ENCODE measurements around the gene TMEM164. TPM values are rescaled to one million over a fixed set of nuclear protein-coding genes. Genes with fewer than 3 reads are reported as not detected.

Gene TMEM164
- total and polyA plus RNA-seq, 2 of the 4 experiments (the other 2 are of a cell fraction): 6.3 to 7.1 TPM

DNA sequence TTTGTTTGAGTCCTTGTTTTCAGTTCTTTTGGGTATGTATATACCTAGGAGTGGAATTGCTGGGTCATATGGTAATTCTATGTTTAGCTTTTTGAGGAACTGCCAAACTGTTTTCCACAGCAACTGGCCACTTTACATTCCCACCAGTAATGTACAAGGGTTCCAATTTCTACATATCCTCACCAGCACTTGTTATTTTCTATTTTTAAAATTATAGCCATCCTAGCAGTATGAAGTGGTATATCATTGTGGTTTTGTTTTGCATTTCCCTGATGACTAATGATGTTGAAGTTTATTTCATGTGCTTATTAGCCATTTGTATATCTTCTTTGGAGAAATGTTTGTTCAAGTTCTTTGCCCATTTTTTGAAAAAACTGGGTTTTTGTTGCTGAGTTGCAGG, 39.6 kb downstream of the TMEM164 start:
- Histone ChIP-seq H2AFZ (replicated peaks; ENCODE audit: low read length, poor library complexity) (no peak overlapping the region), H2AK9ac (replicated peaks; ENCODE audit: low read depth, low read length, poor library complexity) (no peak overlapping the region), H2BK120ac (ENCODE audit: low read depth, low read length) (no peak overlapping the region), H3K27me3 (ENCODE audit: control insufficient read depth, insufficient read depth, low read length) (peaks cover 4% of the 10 kb centered on the region), H2AK5ac (ENCODE audit: low read depth, low read length) (no peak overlapping the region), H3K79me1 (ENCODE audit: low read depth in 1 of 2, low read length in 2 of 2) (no peaks in the 10 kb centered on the region), H3K14ac (replicated peaks; ENCODE audit: low read depth, low read length) (no peak overlapping the region), H3K4ac (ENCODE audit: low read depth, low read length) (no peak overlapping the region), H4K20me1 (ENCODE audit: insufficient read depth, low read length) (no peaks in the 10 kb centered on the region), H3K18ac (ENCODE audit: low read depth, low read length) (no peak overlapping the region), H3K4me1 (ENCODE audit: control insufficient read depth, insufficient read depth, low read length) (no peaks in the 10 kb centered on the region; the same call in 1 of the 2 replicates), H4K91ac (ENCODE audit: insufficient read depth, low read depth, low read length) (no peak overlapping the region), H3K9ac (ENCODE audit: low read depth, low read length) (no peak overlapping the region), H3K23ac (ENCODE audit: low read depth, low read length) (no peak overlapping the region), H4K8ac (ENCODE audit: low read depth in 2 of 2, low read length in 2 of 2) (no peak overlapping the region), H4K5ac (ENCODE audit: low read depth, low read length) (no peak overlapping the region), H3K9me3 (ENCODE audit: control insufficient read depth, insufficient read depth, low read length) (no peaks in the 10 kb centered on the region), H3K36me3 (ENCODE audit: control insufficient read depth, insufficient read depth, low read length) (no peaks in the 10 kb centered on the region), H2BK5ac (ENCODE audit: low read depth, low read length, poor library complexity, severe bottlenecking) (no peak overlapping the region), H3K4me2 (ENCODE audit: low read depth, low read length) (no peak overlapping the region), H3K56ac (ENCODE audit: extremely low read depth, insufficient read depth, low read length) (no peak overlapping the region), H2BK20ac (ENCODE audit: low read depth, low read length) (no peak overlapping the region), H3K9me1 (ENCODE audit: insufficient read depth, low read length) (peaks cover 4% of the 10 kb centered on the region; the same call in 1 of the 2 replicates), H3K4me3 (ENCODE audit: insufficient read depth, low read depth, low read length) (no peak overlapping the region), H2BK15ac (ENCODE audit: low read depth, low read length) (no peak overlapping the region), H3K27ac (ENCODE audit: insufficient read depth, low read length) (no peak overlapping the region)
- no peak for TF ChIP-seq MAZ (IDR thresholded peaks at IDR 0.05; ENCODE audit: borderline replicate concordance, low read depth, low read length)
- no peak for TF ChIP-seq POLR2A (IDR thresholded peaks at IDR 0.05; ENCODE audit: low read depth, low read length)
- TF ChIP-seq MXI1 (IDR thresholded peaks at IDR 0.05; ENCODE audit: borderline replicate concordance, low read depth, low read length): no peak
- no peak for TF ChIP-seq BHLHE40 (IDR thresholded peaks at IDR 0.05; ENCODE audit: low read depth, low read length)
- TF ChIP-seq ELK1 (IDR thresholded peaks at IDR 0.05; ENCODE audit: borderline replicate concordance, low read depth, low read length): no peak
- dilution Hi-C loops (cut with HindIII; ENCODE audit: low sequenced_read_pairs, unreplicated experiment) (no loop called here), in situ Hi-C loops (cut with MboI; ENCODE audit: low sequenced_read_pairs) (no loop called here), intact Hi-C loops (cut with micrococcal nuclease) (no loop called here)
- POLR2A ChIA-PET (ENCODE audit: unreplicated experiment): no interaction called here
- CTCF ChIA-PET: interaction anchor here (0.6 kb wide), 1 partner anchor 30 kb away, joined by 4 read pairs; no protein-coding TSS in a partner anchor
- peak; percentile 54 for ATAC-seq (ENCODE audit: low read depth)
- BruUV-seq (replicated peaks): no TSS peak
- DNase-seq: peak; percentile 42

All from IMR-90 (cell line).